H1 (cell line): ENCODE results near the gene ORC2. TPM values are rescaled to one million over a fixed set of nuclear protein-coding genes. Genes with fewer than 3 reads are reported as not detected.

Experiments
- CTCF ChIA-PET: fragments of 300-600 bp; sonication (Branson Sonifier 250); formaldehyde crosslinking; loops from one replicate; lab custom pipeline; 2021; ENCODE audit not compliant: partially characterized antibody; lab: Charles Lee
- POLR2A ChIA-PET: fragments of 300-600 bp; sonication (Branson Sonifier 250); formaldehyde crosslinking; loops from one replicate; lab custom pipeline; 2021; ENCODE audit warnings: inconsistent platforms; ENCODE audit not compliant: partially characterized antibody; lab: Charles Lee
- DNase-seq, 2 experiments: peaks; one replicate each; pipeline versions ENCODE4 v3.0.0 to v3.0.0-alpha.2; 2010 to 2022; ENCODE audit warnings: low spot score in 2 of 2, low read depth in 1 of 2, mixed read lengths in 1 of 2
- FAIRE-seq: peaks from 2 replicates; lab custom pipeline; 2011; peaks lifted over from hg19 to GRCh38; lab: Jason Lieb, UNC
- H2AFZ ChIP-seq: 2 replicates; pipeline ENCODE4 v1.8.1; 2012; ENCODE audit warnings: low read length, inconsistent platforms
- H2AK5ac ChIP-seq: 2 replicates; pipeline ENCODE4 v1.6.1; 2013; ENCODE audit warnings: low read depth, low read length
- H2BK120ac ChIP-seq: replicated peaks from 2 replicates; pipeline ENCODE3; 2013; ENCODE audit warnings: low read depth, low read length, inconsistent platforms
- H2BK12ac ChIP-seq: 2 replicates; pipeline ENCODE4 v1.6.1; 2013; ENCODE audit warnings: low read depth, low read length
- H2BK15ac ChIP-seq: 2 replicates; pipeline ENCODE4 v1.6.1; 2013; ENCODE audit warnings: low read length
- H2BK20ac ChIP-seq: 2 replicates; pipeline ENCODE4 v1.6.1; 2013; ENCODE audit warnings: low read length
- H2BK5ac ChIP-seq: 2 replicates; pipeline ENCODE4 v1.6.1; 2013; ENCODE audit warnings: low read depth, low read length
- H3K14ac ChIP-seq: 2 replicates; pipeline ENCODE4 v1.6.1; 2013; ENCODE audit warnings: inconsistent platforms; ENCODE audit not compliant: insufficient read length
- H3K18ac ChIP-seq: 2 replicates; pipeline ENCODE4 v1.6.1; 2013; ENCODE audit warnings: low read length; ENCODE audit errors: extremely low read depth
- H3K23ac ChIP-seq: 2 replicates; pipeline ENCODE4 v1.6.1; 2013; ENCODE audit warnings: inconsistent platforms; ENCODE audit not compliant: insufficient read length
- H3K23me2 ChIP-seq: 2 replicates; pipeline ENCODE4 v1.6.1; 2013; ENCODE audit warnings: low read depth, low read length
- H3K27ac ChIP-seq: 2 replicates; pipeline ENCODE4 v1.6.1; 2011; ENCODE audit warnings: low read depth, low read length, inconsistent platforms
- H3K27me3 ChIP-seq, 4 experiments: replicated peaks in 1 of 4; 1 replicate in 1 of 4; 2 replicates in 3 of 4; pipeline versions ENCODE4 v1.6.1 to v1.8.1; 2011 to 2013; ENCODE audit warnings: low read length in 3 of 4, mild to moderate bottlenecking in 3 of 4, inconsistent platforms in 2 of 4, mixed read lengths in 2 of 4, moderate library complexity in 1 of 4; ENCODE audit not compliant: control insufficient read depth in 3 of 4, insufficient read depth in 3 of 4; ENCODE audit errors: extremely low read depth in 1 of 4
- H3K36me3 ChIP-seq, 4 experiments: 2 replicates each; pipeline versions ENCODE4 v1.6.1 to v1.8.1; 2011 to 2013; ENCODE audit warnings: mild to moderate bottlenecking in 4 of 4, low read length in 3 of 4, moderate library complexity in 2 of 4, control low read depth in 1 of 4, inconsistent platforms in 1 of 4; ENCODE audit not compliant: insufficient read depth in 4 of 4, control insufficient read depth in 2 of 4
- H3K4ac ChIP-seq: replicated peaks from 2 replicates; pipeline ENCODE3; 2013; ENCODE audit warnings: low read length, low read depth, mixed read lengths, inconsistent platforms; ENCODE audit not compliant: insufficient read length
- H3K4me1 ChIP-seq, 4 experiments: replicated peaks in 1 of 4; 1 replicate in 1 of 4; 2 replicates in 3 of 4; pipeline versions ENCODE4 v1.6.1 to v1.8.1; 2011 to 2013; ENCODE audit warnings: low read length in 3 of 4, inconsistent platforms in 2 of 4, mixed read lengths in 1 of 4; ENCODE audit not compliant: insufficient read depth in 4 of 4, control insufficient read depth in 3 of 4
- H3K4me2 ChIP-seq, 2 experiments: 2 replicates each; pipeline versions ENCODE4 v1.6.1 to v1.8.1; 2011 to 2013; ENCODE audit warnings: low read depth in 2 of 2, low read length in 2 of 2, control low read depth in 1 of 2, inconsistent platforms in 1 of 2, mild to moderate bottlenecking in 1 of 2; ENCODE audit not compliant: insufficient read depth in 1 of 2
- H3K4me3 ChIP-seq, 4 experiments: fragments of 200-600, 300-600 bp in 1 of 4; sonication (generic), shearing (Covaris generic), sonication (Bioruptor Twin) in 1 of 4; 2 replicates each; pipeline versions ENCODE4 v1.5.1 to v1.8.1; 2011 to 2016; ENCODE audit warnings: low read length in 4 of 4, low read depth in 3 of 4, control low read depth in 2 of 4, inconsistent platforms in 2 of 4, mild to moderate bottlenecking in 2 of 4, mixed read lengths in 1 of 4, moderate library complexity in 1 of 4; ENCODE audit not compliant: insufficient read depth in 2 of 4; ENCODE audit errors: extremely low read depth in 1 of 4
- H3K56ac ChIP-seq: replicated peaks from 2 replicates; pipeline ENCODE3; 2013; ENCODE audit warnings: low read depth, mild to moderate bottlenecking, mixed read lengths, low read length, inconsistent platforms; ENCODE audit not compliant: insufficient read length
- H3K79me1 ChIP-seq: 2 replicates; pipeline ENCODE4 v1.6.1; 2013; ENCODE audit warnings: low read depth, low read length, control low read depth
- H3K79me2 ChIP-seq, 2 experiments: 2 replicates each; pipeline versions ENCODE4 v1.6.1 to v1.8.1; 2012 to 2013; ENCODE audit warnings: low read length in 2 of 2, mild to moderate bottlenecking in 2 of 2, inconsistent platforms in 1 of 2; ENCODE audit not compliant: insufficient read depth in 2 of 2, control insufficient read depth in 1 of 2
- H3K9ac ChIP-seq, 4 experiments: replicated peaks in 1 of 4; 1 replicate in 1 of 4; 2 replicates in 3 of 4; pipeline versions ENCODE4 v1.6.1 to v1.8.1; 2011 to 2013; ENCODE audit warnings: low read depth in 3 of 4, low read length in 3 of 4, control low read depth in 2 of 4, mild to moderate bottlenecking in 2 of 4, moderate library complexity in 2 of 4, inconsistent platforms in 1 of 4; ENCODE audit errors: extremely low read depth in 1 of 4
- H3K9me3 ChIP-seq, 2 experiments: 2 replicates each; pipeline versions ENCODE4 v1.6.1 to v1.8.1; 2012 to 2013; ENCODE audit warnings: mild to moderate bottlenecking in 2 of 2, moderate library complexity in 2 of 2, control low read depth in 1 of 2, inconsistent platforms in 1 of 2, low read depth in 1 of 2, low read length in 1 of 2, mixed read lengths in 1 of 2; ENCODE audit not compliant: insufficient read depth in 2 of 2
- H4K20me1 ChIP-seq, 2 experiments: replicated peaks in 1 of 2; 2 replicates each; pipeline versions ENCODE3 to v1.8.1; 2011 to 2013; ENCODE audit warnings: inconsistent platforms in 2 of 2, low read length in 2 of 2, mild to moderate bottlenecking in 1 of 2; ENCODE audit not compliant: insufficient read depth in 2 of 2, control insufficient read depth in 1 of 2
- H4K5ac ChIP-seq: 2 replicates; pipeline ENCODE4 v1.6.1; 2013; ENCODE audit warnings: low read length, low read depth, mixed read lengths, inconsistent platforms; ENCODE audit not compliant: insufficient read length
- H4K8ac ChIP-seq: 2 replicates; pipeline ENCODE4 v1.8.0; 2013; ENCODE audit warnings: mild to moderate bottlenecking, moderate library complexity, low read length, inconsistent platforms; ENCODE audit not compliant: insufficient read depth; ENCODE audit errors: extremely low read depth
- H4K91ac ChIP-seq: replicated peaks from 2 replicates; pipeline ENCODE3; 2013; ENCODE audit warnings: low read length, mixed read lengths, inconsistent platforms; ENCODE audit not compliant: insufficient read length
- CHD1 ChIP-seq: IDR thresholded peaks from 2 replicates; pipeline ENCODE4 v1.6.1; 2012; ENCODE audit warnings: low read depth, low read length, improper control_type of control experiment
- JUND ChIP-seq: IDR thresholded peaks from 2 replicates; pipeline ENCODE4 v1.6.1; 2011; ENCODE audit warnings: mild to moderate bottlenecking, improper control_type of control experiment, low read length
- KDM4A ChIP-seq: IDR thresholded peaks from one replicate; pipeline ENCODE4 v1.7.1; 2012; ENCODE audit warnings: low read depth, mild to moderate bottlenecking, moderate library complexity, low read length, inconsistent platforms; ENCODE audit not compliant: severe bottlenecking
- RAD21 ChIP-seq, 2 experiments: IDR thresholded peaks in 1 of 2; conservative IDR thresholded peaks in 1 of 2; 2 replicates each; pipeline ENCODE4 v1.6.1; 2011; ENCODE audit warnings: low read depth in 2 of 2, low read length in 2 of 2, improper control_type of control experiment in 1 of 2, inconsistent platforms in 1 of 2, mild to moderate bottlenecking in 1 of 2, moderate library complexity in 1 of 2
- WGBS, 2 experiments: shearing (Covaris generic) in 1 of 2; methylation state at CpG; one replicate each; pipeline versions ENCODE4 v1.1.6 to v1.1.7; 2013 to 2015; ENCODE audit warnings: low lambda C conversion rate in 2 of 2, mixed read lengths in 2 of 2, inconsistent platforms in 1 of 2, low coverage in 1 of 2, missing lambda C conversion rate in 1 of 2; ENCODE audit not compliant: insufficient replicate concordance in 2 of 2, insufficient coverage in 1 of 2, insufficient read length in 1 of 2; ENCODE audit errors: extremely low coverage in 1 of 2, missing lambda C conversion rate in 1 of 2; 5-methylcytosine and 5-hydroxymethylcytosine counted together
- polyA plus RNA-seq, 7 experiments: library from polyadenylated mRNA; depleted of rRNA in 3 of 7; stranded (reverse) in 5 of 7; unstranded in 2 of 7; fragments of >200 nt in 5 of 7; fragments of 200-250 nt in 2 of 7; gene quantifications; 1 replicate in 5 of 7; 2 replicates in 1 of 7; 4 replicates in 1 of 7; pipeline versions ENCODE4 v1.2.1 to v1.2.3, GENCODE V29; 2011 to 2013; ENCODE audit warnings: missing spikeins in 2 of 7, mixed read lengths in 2 of 7
- total RNA-seq: library from RNA; stranded (reverse); fragmentation: NEBNext Ultra II Directional; extraction: Animal tissue kit (Norgen Biotek cat#: 25700); gene quantifications from 2 replicates; pipeline ENCODE4 v1.2.1, GENCODE V29; 2021
- TF ChIP-seq, protein P1 (sequence below): IDR thresholded peaks from 2 replicates; pipeline ENCODE4 v1.6.1; 2012; ENCODE audit warnings: low read length, inconsistent platforms

The ORC2 gene
- total and polyA plus RNA-seq, 2 of the 8 experiments (the other 6 are each of a cell fraction or from before 2014, with no cell fraction given) = 7.1 to 89.8 TPM

- 94% methylated on average over 2 of the region's 2 CpGs; no CpG with 5 or more reads in 1 of the 2 experiments for WGBS, 2 experiments
- H3K4ac ChIP-seq = no peak overlapping the region
- no peak overlapping the region for H3K23ac ChIP-seq
- no peak overlapping the region for H2BK12ac ChIP-seq
- no peak overlapping the region for H2BK5ac ChIP-seq
- no peak overlapping the region for H2BK20ac ChIP-seq
- no peak for DNase-seq
- H3K4me1 ChIP-seq = no peaks in the 10 kb centered on the region
- no peak overlapping the region for H2BK15ac ChIP-seq
- no peak overlapping the region for H3K14ac ChIP-seq
- H3K4me3 ChIP-seq = no peak overlapping the region
- no peak overlapping the region for H4K91ac ChIP-seq
- H3K18ac ChIP-seq = no peak overlapping the region
- CTCF ChIA-PET = no interaction called here
- H4K8ac ChIP-seq = no peak overlapping the region
- H3K79me1 ChIP-seq = no peaks in the 10 kb centered on the region
- no peaks in the 10 kb centered on the region for H3K9me3 ChIP-seq
- no peaks in the 10 kb centered on the region for H4K20me1 ChIP-seq
- H2AK5ac ChIP-seq = no peak overlapping the region
- no peak overlapping the region for H4K5ac ChIP-seq
- no peak overlapping the region for H2AFZ ChIP-seq
- H3K79me2 ChIP-seq = no peaks in the 10 kb centered on the region
- POLR2A ChIA-PET = no interaction called here
- H3K56ac ChIP-seq = no peak overlapping the region
- no peak overlapping the region for H3K4me2 ChIP-seq
- TF ChIP-seq KDM4A (no peak), RAD21 (IDR thresholded peaks at IDR 0.05 in 1 of 2, conservative IDR thresholded peaks at IDR 0.05 in 1 of 2; ENCODE audit: low read depth in 2 of 2, low read length in 2 of 2) (no peak), JUND (no peak), CHD1 (no peak)
- TF ChIP-seq, protein P1, sequence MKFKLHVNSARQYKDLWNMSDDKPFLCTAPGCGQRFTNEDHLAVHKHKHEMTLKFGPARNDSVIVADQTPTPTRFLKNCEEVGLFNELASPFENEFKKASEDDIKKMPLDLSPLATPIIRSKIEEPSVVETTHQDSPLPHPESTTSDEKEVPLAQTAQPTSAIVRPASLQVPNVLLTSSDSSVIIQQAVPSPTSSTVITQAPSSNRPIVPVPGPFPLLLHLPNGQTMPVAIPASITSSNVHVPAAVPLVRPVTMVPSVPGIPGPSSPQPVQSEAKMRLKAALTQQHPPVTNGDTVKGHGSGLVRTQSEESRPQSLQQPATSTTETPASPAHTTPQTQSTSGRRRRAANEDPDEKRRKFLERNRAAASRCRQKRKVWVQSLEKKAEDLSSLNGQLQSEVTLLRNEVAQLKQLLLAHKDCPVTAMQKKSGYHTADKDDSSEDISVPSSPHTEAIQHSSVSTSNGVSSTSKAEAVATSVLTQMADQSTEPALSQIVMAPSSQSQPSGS = no peak
- TF ChIP-seq, all 59 proteins: peak for 0
- no peaks in the 10 kb centered on the region for H3K27me3 ChIP-seq
- FAIRE-seq = no peak
- H3K23me2 ChIP-seq = no peaks in the 10 kb centered on the region
- no peak overlapping the region for H3K9ac ChIP-seq
- no peak overlapping the region for H2BK120ac ChIP-seq
- H3K27ac ChIP-seq = no peak overlapping the region
- H3K36me3 ChIP-seq = no peaks in the 10 kb centered on the region
These were observed 44.9 kb upstream of the ORC2 start for GRCh38 chr2:201008296-201008829.
